Activated T-cell treated with anti-CD3 and anti-CD28 coated beads for 1 hour (primary cell): ENCODE results near the gene VAPA.

Experiments
- DNase-seq: peaks from one replicate; pipeline ENCODE4 v3.0.0-alpha.2; 2020; ENCODE audit warnings: low read depth

Gene VAPA

DNA sequence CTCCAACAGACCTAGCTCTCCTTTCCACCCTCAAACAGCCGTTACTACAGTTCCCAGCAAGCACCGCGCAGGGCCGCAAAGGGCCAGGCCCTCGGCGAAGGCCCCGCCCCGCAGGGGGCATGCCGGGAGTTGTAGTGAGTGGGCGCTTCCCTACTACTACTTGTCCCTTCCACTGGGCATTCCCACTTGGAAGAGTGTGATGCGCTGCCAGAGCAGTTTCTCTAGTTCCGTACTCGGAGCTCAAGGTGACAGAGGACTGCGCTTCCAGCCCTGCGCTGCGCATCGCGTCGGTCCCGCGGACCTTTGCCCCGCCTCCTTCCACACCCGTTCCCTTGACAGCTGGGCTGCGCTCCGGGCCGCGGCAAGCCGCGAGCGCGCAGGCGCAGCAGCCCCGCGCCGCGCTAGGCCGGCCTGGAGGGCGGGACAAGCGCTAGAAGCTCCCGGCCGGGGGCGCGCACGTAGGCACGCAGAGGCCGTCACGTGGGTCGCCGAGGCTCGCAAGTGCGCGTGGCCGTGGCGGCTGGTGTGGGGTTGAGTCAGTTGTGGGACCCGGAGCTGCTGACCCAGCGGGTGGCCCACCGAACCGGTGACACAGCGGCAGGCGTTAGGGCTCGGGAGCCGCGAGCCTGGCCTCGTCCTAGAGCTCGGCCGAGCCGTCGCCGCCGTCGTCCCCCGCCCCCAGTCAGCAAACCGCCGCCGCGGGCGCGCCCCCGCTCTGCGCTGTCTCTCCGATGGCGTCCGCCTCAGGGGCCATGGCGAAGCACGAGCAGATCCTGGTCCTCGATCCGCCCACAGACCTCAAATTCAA, at the start of gene VAPA:
VAPA (plus strand) TSS at position 491 of the 808 bp plus-strand sequence; CDS start at position 732, 241 bp downstream.
- peak; percentile 90 for DNase-seq

DNA sequence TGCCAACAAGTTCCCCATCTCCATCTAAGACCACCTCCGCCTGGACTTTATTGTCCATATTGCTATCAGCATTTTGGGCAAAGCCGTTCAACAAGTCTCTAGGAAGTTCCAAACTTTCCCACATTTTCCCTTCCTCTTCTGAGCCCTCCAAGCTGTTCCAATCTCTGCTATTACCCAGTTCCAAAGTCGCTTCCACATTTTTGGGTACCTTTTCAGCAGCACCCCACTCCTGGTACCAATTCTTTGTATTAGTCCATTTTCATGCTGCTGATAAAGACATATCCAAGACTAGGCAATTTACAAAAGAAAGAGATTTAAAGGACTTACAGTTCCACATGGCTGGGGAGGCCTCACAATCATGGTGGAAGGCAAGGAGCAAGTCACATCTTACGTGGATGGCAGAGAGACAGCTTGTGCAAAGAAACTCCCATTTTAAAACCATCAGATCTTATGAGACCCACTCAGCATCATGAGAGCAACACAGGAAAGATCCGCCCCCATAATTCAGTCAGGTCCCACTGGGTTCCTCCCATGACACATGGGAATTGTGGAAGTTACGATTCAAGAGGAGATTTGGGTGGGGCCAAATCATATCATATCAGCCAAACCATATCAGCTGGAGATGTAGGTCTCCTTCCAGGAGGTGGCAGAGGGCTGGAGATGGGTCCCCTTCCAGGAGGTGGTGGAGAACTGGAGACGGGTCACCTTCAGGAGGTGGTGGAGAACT, 47.9 kb upstream of the VAPA start:
- no peak for DNase-seq

DNA sequence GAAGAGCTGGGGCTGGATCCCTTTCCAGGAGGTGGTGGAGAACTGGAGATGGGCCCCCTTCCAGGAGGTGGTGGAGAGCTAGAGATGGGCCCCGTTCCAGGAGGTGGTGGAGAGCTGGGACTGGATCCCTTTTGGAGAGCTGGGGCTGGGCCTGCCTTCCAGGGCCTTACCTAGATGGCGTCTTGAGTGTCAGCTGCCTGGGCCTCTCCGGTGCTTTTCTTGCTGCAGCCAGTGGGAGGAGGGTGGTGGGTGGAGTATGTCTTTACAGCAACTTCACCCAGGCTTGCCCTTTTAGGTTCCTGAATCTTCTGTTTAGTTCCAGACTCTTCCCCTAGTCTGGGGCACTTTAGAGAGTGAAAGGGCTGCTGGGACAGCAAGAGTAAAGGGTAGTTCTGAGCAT, 47.2 kb upstream of the VAPA start:
- DNase-seq = no peak

DNA sequence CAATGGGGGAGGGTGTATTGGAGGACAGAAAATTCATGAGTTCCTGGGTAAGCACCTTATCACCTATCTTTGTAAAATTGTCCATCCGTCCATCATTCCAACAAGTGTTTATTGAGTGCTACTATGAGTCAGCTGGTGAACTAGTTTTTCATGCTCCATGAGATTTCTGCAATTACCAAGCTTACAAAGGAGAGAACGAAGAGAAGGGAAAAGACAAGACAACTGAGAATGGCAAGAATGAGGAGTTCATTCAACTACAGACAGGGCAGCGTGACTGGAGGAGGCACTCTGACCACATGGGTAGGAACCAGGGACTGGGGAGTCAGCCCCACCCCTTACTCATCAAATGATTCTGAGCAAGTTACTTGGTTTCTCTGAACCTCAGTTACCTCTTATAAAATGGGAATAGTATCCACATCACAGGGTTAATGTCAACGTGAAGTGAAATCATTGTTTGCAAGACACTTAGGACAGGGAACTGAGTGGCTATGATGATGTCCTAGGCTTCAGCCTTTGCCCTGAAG, 46.7 kb upstream of the VAPA start:
- DNase-seq = no peak

GRCh38 chr18:9868857-9869714, 44.7 kb upstream of the VAPA start:
- DNase-seq = no peak

DNA sequence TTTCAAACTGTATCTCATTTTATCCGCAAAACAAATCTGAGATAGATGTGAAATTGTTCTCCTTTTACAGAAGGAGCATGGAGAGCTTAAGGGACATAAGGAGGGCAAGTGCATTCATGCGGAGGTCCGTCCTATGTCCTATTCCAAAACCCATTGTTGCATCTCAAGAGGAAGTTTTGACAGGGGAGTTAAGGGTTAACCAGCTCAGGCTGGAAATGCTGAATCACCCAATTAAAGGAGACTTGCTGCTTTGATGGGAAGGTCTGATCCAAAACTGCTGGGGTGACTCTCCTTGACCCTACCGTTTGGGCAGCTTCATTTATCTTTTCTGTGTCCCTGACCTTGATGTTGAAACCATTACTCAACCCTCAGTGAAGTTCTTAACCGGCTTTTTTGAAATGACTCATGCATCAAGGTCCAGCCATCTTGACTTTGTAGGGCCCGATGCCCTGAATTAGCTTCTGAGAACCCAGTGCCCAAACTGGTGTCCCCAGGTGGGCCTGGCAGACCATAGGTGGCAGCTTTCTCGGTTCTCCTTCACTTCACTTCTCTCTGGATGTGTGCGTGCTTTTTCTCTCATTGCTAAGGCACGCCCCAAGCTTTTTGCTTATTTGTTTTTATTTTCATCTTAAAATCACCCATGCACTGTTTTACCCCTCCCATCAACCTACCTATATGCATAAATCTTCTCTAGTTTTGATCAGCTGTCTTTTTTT, 43.9 kb upstream of the VAPA start:
- no peak for DNase-seq

- DNase-seq = no peak
Observed at GRCh38 chr18:9870431-9871008, 43.3 kb upstream of the VAPA start.

DNA sequence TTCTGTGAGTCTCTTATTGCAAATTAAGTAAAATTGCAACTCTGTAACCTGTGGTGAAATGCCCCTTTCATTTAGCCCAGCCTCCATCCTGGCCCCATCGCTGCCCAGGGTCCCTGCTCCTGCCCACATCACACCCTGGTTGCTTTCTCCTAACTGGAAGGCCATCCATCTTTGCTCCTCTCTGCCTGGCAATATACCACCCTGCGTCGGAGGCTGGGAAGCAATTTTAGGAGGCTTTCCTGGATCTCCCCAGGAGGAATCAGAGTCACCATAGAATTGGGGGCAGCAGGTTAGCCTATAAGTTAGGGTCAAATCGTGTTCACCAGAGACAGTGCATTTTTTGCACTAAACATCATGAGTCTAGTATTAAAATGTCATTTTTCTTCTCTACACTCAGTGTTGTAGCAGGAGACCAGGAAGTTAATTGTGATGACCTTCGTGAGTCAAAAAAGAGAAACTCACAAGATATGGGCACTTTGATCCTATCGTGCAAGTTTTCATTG, 42.5 kb upstream of the VAPA start:
- DNase-seq = no peak

DNA sequence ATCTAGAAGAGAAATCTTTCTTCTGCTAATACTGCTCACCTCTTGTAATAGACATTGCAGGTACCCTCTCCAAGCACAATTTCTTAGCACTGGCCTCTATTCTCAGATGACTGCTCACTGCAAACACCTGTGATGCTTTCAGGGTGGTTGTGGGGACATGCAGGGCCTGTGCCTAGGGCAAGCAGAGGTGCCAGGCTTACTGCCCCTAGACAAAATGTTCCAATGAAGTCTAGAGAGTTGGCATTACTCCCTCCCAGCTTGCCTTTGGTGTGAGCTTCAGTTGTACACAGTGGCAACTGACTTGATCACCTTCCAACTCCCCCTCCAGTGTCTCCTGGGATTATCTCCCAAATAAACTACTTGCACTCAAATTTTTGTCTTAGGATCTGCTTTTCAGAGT, 41.0 kb upstream of the VAPA start:
- DNase-seq = no peak

GRCh38 chr18:9874728-9875127, 39.1 kb upstream of the VAPA start:
- no peak for DNase-seq

GRCh38 chr18:9876212-9876866, 37.5 kb upstream of the VAPA start:
- DNase-seq = no peak

DNA sequence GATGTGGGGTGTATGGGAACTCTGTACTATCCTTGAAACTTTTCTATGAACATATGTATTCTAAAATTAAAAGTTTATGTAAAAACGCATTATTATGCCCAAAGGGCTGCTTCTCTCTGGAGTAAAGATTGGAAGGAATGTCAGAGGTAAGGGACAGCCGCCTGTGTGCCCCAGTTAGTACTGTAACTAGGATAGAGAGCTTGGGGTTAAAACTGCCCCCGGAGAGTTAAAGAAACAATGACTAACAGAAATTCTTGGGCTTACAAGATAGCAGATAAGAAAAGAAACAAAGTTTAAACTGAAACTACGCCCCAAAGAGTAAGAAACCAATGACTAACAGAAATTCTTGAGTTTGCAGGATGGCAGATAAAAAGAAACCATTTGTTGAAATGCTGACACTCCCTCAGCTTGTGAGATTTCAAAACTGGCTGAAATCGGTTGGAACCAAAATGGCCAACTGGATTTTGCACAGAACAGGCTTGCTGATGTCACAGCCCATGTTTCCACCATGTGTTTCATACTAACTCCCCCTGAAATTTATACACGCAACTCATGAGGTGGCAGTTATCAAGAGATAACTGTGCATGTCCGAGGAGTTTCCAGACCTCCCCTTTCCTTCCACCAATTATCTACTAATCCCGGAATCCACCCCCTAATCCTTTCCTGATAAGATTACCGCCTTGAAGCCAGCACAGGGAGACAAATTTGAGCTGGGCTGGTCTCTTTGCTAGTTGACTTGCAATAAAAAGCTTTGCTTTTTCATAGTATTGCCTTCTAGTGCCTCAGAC, 36.8 kb upstream of the VAPA start:
- no peak for DNase-seq

GRCh38 chr18:9877655-9878014, 36.2 kb upstream of the VAPA start:
- DNase-seq = no peak

GRCh38 chr18:9878095-9878494, 35.7 kb upstream of the VAPA start:
- no peak for DNase-seq

GRCh38 chr18:9878783-9879242, 35.0 kb upstream of the VAPA start:
- no peak for DNase-seq

- no peak for DNase-seq
Observed at GRCh38 chr18:9884090-9884489, 29.7 kb upstream of the VAPA start.

DNA sequence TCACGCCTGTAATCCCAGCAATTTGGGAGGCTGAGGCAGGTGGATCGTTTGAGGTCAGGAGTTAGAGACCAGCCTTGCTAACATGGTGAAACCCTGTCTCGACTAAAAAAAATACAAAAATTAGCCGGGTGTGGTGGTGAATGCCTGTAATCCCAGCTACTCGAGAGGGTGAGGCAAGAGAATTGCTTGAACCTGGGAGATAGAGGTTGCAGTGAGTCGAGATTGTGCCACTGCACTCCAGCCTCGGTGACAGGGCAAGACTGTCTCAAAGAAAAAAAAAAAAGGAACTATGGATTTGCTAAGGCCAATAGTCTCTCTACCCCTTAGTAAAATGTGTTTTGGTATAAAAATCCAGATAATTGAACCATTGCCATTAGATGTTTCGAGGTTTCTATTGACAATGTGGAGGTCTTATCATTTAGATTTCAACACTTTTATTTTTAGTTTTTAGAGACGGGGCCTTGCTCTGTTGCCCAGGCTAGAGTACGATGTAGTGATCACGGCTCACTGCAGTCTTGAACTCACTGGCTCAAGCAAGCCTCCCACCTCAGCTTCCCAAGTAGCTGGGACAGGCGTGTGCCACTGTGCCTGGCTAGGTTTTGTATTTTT, 29.2 kb upstream of the VAPA start:
- DNase-seq = no peak

- DNase-seq = no peak
Observed at GRCh38 chr18:9885170-9886004, 28.4 kb upstream of the VAPA start, which contains the start of gene TXNDC2. Gene TXNDC2, plus strand, starts transcription at chr18:9885973. Its CDS starts 708 bp downstream, at chr18:9886681.
